ENCODE results near the gene LETM1.
"Not testable (repeated sequence)": the region's sequence is repeated elsewhere in the genome, so short reads cannot be mapped to it uniquely, and the experiment has no call there.

Gene LETM1

DNA sequence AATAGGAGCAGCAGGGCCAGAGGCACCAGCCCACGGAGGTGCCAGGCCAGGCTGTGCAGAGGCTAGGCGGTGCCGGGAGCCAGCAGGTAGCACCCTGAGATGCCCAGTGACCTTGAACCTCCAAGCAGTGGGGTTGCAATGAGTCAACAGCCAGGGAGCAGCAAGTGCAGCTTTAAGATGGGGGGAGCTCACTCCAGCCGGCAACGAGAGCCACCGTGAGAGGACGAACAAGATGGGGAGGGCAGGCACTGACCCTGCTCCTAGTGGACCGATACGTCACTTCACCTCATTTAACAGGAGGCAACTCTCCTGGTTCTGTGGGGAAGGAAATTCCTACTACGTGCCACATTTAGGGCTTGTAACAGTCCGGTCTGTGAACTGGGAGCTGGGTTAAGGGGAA is 4.8 kb downstream of the LETM1 start:
- no peak for DNase-seq

DNA sequence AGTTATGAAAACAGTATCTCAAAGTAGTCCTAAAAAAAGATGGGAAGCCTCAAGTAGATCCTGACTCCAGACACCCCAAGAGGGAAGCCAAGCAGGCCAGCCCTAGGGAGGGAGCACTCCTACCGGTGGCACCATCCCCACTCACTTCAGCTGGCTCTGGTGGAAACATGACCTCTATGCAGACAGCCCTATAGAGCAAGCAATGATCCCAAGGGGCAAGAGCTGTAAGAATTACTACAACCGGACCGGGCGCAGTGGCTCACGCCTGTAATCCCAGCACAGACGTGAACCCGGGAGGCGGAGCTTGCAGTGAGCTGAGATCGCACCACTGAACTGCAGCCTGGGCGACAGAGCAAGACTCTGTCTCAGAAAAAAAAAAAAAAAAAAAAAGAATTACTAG is 5.7 kb downstream of the LETM1 start:
- no peak for DNase-seq

DNA sequence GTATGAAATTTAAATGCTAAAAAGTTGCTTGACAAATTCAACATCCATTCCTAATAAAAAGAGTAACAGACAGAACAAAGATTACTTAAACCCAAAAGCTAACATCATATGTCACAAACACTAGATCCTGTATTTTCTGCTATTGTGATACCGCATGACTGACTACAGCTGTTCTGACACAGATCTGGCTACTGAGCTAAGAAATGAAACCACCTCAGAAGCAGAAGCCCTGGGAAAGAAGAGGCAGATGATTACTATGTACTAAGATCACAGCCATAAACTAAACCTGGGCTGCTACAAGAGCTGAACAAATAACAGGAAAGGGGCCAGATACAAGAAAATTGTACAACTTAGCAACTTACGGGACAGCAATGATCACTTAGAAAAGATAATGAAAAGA is 9.4 kb downstream of the LETM1 start:
- DNase-seq, result no peak

DNA sequence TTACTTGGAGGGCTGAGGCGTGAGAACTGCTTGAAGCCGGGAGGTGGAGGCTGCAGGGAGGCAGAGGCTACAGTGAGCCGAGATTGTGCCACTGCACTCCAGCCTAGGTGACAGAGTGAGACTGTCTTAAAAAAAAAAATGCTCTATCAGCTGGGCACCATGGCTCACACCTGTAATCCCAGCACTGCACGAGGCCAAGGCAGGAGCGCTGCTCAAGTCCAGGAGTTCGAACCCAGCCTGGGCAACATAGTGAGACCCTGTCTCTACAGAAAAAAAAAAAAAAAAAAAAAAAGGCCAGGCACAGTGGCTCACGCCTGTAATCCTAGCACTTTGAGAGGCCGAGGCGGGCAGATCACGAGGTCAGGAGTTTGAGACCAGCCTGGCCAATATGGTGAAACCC is 11.3 kb downstream of the LETM1 start:
- not testable (repeated sequence) for DNase-seq

- no peak for DNase-seq
Measured at GRCh38 chr4:1843852-1844251, 12.1 kb downstream of the LETM1 start.

GRCh38 chr4:1842993-1843448 is 12.9 kb downstream of the LETM1 start:
- DNase-seq, result no peak

DNA sequence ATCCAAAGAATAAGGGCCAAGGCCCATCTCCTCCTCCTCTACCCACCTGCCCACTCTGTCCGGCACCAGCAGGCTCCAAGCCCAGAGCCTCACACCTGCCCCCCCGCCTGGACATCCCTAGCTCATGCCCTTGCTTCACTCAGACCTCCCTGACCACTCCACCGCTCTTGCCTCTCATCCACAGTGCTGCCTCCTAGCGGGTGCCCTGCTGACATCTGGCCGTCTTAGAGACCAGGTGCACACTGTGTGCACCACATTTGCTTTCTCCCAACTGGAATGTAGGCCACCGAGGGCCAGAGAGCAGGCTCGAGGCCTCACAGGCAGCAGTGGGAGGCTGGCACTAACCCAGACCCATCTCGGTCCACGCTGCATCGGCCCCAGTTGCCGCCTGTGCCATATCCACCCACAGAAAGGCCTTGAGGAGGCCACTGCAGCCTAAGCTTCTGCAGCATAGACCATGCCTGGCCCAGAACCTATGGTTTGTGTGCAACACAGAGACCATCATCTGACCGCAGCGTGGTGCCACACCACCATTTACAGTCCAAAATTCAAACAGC is 13.5 kb downstream of the LETM1 start:
- DNase-seq, result no peak

GRCh38 chr4:1841887-1842210 is 14.1 kb downstream of the LETM1 start:
- no peak for DNase-seq

GRCh38 chr4:1841201-1841886 is 14.6 kb downstream of the LETM1 start:
- no peak for DNase-seq

DNA sequence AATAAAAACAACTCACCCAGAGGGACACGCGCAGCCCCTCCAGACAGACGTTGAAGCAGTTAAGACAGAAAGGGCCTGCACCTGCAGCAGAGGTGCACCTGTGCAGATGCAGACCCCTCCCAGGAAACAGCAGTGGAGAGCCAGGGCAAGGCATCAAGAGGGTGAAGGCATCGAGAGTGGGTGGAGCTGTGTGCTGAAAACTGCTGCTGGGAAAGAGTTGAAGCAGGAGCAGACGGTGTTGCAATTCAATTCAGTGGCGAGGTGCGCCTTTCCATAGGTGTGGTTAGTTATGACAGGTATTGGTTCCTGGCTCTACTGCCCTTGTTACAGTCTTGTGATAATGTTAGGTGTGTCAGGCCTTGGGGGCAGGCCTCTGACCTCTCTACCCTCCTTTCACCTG is 16.7 kb downstream of the LETM1 start:
- DNase-seq, result no peak

GRCh38 chr4:1837069-1837468 is 18.9 kb downstream of the LETM1 start:
- DNase-seq, result no peak

- DNase-seq, result no peak
Measured at GRCh38 chr4:1836650-1837049, 19.3 kb downstream of the LETM1 start.

- DNase-seq, result not testable (repeated sequence)
Measured at GRCh38 chr4:1835836-1836235, 20.1 kb downstream of the LETM1 start.

- no peak for DNase-seq
Measured at GRCh38 chr4:1834047-1834775, 21.7 kb downstream of the LETM1 start.

- no peak for DNase-seq
Measured at GRCh38 chr4:1833307-1834046, 22.5 kb downstream of the LETM1 start.

- no peak for DNase-seq
Measured at GRCh38 chr4:1832690-1833089, 23.3 kb downstream of the LETM1 start.

GRCh38 chr4:1831331-1831730 is 24.6 kb downstream of the LETM1 start:
- no peak for DNase-seq

GRCh38 chr4:1830642-1831228 is 25.2 kb downstream of the LETM1 start:
- no peak for DNase-seq

DNA sequence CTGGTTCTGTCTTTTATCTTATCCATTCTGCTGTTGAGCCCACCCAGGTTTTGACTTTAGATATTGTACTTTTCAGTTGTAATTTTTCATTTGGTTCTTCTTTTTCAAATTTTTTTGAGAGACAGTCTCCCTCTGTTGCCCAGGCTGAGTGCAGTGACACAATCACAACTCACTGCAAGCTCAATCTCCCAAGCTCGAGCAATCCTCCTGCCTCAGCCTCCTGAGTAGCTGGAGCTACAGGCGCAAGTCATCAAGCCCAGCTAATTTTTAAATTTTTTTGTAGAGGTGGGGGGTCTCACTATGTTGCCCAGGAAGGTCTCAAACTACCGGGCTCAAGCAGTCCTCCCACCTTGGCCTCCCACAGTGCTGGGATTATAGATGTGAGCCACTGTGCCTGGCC is 25.7 kb downstream of the LETM1 start:
- DNase-seq, result no peak

DNA sequence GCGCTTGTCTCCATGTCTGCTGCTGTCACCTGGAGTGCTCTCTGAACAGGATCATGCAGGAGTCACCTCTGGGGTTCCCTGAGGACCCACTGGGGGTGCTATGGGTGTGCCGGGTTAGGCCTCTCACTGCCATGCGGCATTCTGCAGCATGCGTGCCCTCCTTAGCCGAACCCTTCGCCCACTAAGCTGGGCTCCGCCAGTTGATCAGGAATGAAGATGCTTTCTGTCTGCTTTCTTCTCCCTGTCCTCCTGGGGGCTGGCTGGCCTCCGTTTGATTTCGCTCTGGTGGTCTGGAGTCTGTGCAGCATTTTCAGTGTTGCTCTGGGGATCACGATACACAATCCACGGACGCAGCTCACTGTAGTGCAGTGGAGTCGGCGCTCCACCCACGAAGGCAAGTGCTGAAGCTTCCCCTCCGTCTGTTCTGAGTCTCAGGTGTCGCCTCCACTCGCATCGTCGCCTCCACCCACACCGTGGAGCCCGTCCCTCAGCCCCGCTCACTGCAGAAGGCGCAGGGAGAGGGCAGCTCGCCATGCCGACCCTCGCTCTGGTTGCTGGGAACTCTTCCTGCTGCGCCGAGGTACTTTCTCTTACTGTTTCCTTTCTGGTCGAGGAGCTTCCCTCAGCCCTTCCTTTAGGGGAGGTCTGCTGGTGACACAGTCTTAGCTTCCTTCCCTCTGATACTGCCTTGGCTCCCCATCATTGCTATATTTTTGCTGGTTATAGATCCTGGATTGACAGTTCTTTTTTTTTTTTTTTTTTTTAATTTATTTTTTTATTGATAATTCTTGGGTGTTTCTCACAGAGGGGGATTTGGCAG is 29.2 kb downstream of the LETM1 start:
- no peak for DNase-seq

- no peak for DNase-seq
Measured at GRCh38 chr4:1825326-1825725, 30.6 kb downstream of the LETM1 start.

GRCh38 chr4:1824746-1825145 is 31.2 kb downstream of the LETM1 start:
- DNase-seq, result no peak

- no peak for DNase-seq
Measured at GRCh38 chr4:1823545-1823932, 32.4 kb downstream of the LETM1 start.
